HL-60 (cell line): Measurements from ENCODE around the gene ECSCR.

ENCODE experiments used
- TF ChIP-seq, protein P1 (sequence below): IDR thresholded peaks from one replicate; pipeline ENCODE4 v1.5.1; 2011; ENCODE audit warnings: low read length, control low read depth, inconsistent platforms; ENCODE audit not compliant: insufficient read depth
- TF ChIP-seq, protein P2 (sequence below): IDR thresholded peaks from 2 replicates; pipeline ENCODE4 v1.6.1; 2012; ENCODE audit warnings: low read depth; ENCODE audit not compliant: insufficient replicate concordance

DNA sequence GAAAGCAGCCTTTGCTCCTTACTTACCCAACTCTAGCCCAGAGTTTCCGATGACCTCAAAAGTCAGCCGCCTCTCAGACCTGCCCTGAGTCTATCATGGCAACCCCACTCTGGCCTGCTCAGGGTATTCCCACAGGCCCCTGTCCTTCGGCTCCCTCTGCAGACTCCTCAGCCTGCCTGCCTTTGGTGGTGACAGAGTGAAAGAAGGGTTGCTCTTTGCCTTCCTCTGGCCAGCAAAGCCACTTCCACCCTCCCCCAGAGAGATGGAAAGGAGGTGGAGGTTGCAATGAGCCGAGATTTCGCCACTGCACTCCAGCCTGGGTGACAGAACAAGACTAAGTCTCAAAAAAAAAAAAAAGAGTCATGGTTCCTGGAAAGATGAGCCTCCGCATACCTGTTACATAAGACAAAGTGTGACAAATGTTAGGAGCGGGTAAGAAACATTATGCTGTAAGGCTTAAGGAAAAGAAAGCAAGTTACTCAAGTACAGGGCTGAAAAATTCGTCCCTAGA is 5.9 kb upstream of the ECSCR start:
- TF ChIP-seq, protein P1, sequence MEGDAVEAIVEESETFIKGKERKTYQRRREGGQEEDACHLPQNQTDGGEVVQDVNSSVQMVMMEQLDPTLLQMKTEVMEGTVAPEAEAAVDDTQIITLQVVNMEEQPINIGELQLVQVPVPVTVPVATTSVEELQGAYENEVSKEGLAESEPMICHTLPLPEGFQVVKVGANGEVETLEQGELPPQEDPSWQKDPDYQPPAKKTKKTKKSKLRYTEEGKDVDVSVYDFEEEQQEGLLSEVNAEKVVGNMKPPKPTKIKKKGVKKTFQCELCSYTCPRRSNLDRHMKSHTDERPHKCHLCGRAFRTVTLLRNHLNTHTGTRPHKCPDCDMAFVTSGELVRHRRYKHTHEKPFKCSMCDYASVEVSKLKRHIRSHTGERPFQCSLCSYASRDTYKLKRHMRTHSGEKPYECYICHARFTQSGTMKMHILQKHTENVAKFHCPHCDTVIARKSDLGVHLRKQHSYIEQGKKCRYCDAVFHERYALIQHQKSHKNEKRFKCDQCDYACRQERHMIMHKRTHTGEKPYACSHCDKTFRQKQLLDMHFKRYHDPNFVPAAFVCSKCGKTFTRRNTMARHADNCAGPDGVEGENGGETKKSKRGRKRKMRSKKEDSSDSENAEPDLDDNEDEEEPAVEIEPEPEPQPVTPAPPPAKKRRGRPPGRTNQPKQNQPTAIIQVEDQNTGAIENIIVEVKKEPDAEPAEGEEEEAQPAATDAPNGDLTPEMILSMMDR, result no peak
- TF ChIP-seq, protein P2, sequence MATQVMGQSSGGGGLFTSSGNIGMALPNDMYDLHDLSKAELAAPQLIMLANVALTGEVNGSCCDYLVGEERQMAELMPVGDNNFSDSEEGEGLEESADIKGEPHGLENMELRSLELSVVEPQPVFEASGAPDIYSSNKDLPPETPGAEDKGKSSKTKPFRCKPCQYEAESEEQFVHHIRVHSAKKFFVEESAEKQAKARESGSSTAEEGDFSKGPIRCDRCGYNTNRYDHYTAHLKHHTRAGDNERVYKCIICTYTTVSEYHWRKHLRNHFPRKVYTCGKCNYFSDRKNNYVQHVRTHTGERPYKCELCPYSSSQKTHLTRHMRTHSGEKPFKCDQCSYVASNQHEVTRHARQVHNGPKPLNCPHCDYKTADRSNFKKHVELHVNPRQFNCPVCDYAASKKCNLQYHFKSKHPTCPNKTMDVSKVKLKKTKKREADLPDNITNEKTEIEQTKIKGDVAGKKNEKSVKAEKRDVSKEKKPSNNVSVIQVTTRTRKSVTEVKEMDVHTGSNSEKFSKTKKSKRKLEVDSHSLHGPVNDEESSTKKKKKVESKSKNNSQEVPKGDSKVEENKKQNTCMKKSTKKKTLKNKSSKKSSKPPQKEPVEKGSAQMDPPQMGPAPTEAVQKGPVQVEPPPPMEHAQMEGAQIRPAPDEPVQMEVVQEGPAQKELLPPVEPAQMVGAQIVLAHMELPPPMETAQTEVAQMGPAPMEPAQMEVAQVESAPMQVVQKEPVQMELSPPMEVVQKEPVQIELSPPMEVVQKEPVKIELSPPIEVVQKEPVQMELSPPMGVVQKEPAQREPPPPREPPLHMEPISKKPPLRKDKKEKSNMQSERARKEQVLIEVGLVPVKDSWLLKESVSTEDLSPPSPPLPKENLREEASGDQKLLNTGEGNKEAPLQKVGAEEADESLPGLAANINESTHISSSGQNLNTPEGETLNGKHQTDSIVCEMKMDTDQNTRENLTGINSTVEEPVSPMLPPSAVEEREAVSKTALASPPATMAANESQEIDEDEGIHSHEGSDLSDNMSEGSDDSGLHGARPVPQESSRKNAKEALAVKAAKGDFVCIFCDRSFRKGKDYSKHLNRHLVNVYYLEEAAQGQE, result no peak
